Inflammatory macrophage treated with lipopolysaccharide for 1 hour (primary cell): ENCODE measurements around the gene ANKRD65.
"Not testable (repeated sequence)": the region's sequence is repeated elsewhere in the genome, so short reads cannot be mapped to it uniquely, and the experiment has no call there.

Experiments used
- DNase-seq, 2 donors: peaks; one replicate each; pipeline ENCODE4 v3.0.0-alpha.2; 2020 to 2022

The ANKRD65 gene

GRCh38 chr1:1421147-1421906, at the start of gene ANKRD65:
ANKRD65 (minus strand) TSS chr1:1421276; CDS start chr1:1421005, 271 bp downstream.
- DNase-seq = no peak

GRCh38 chr1:1468196-1468985, 47.3 kb upstream of the ANKRD65 start:
- not testable (repeated sequence) for DNase-seq

GRCh38 chr1:1463312-1463711, 42.2 kb upstream of the ANKRD65 start:
- no peak for DNase-seq

- DNase-seq = no peak
Measured at GRCh38 chr1:1462318-1462966, 41.4 kb upstream of the ANKRD65 start.

GRCh38 chr1:1461721-1462317, 40.7 kb upstream of the ANKRD65 start:
- DNase-seq = no peak

GRCh38 chr1:1460540-1461130, 39.6 kb upstream of the ANKRD65 start:
- DNase-seq = no peak

- not testable (repeated sequence) for DNase-seq
Measured at GRCh38 chr1:1459711-1460110, 38.6 kb upstream of the ANKRD65 start.

GRCh38 chr1:1459156-1459555, 38.1 kb upstream of the ANKRD65 start:
- DNase-seq = not testable (repeated sequence)

- DNase-seq = not testable (repeated sequence)
Measured at GRCh38 chr1:1456683-1457255, 35.7 kb upstream of the ANKRD65 start.

- not testable (repeated sequence) for DNase-seq
Measured at GRCh38 chr1:1455934-1456333, 34.9 kb upstream of the ANKRD65 start.

GRCh38 chr1:1455366-1455884, 34.3 kb upstream of the ANKRD65 start:
- DNase-seq = no peak

- not testable (repeated sequence) for DNase-seq
Measured at GRCh38 chr1:1454286-1455056, 33.4 kb upstream of the ANKRD65 start.

GRCh38 chr1:1452882-1453281, 31.8 kb upstream of the ANKRD65 start:
- DNase-seq = no peak

- DNase-seq = not testable (repeated sequence)
Measured at GRCh38 chr1:1452365-1452739, 31.3 kb upstream of the ANKRD65 start.

- no peak for DNase-seq
Measured at GRCh38 chr1:1451696-1452364, 30.8 kb upstream of the ANKRD65 start.

- DNase-seq = not testable (repeated sequence)
Measured at GRCh38 chr1:1450616-1451015, 29.5 kb upstream of the ANKRD65 start.

- no peak for DNase-seq
Measured at GRCh38 chr1:1449099-1449739, 28.1 kb upstream of the ANKRD65 start, which contains the start of gene ATAD3C. ATAD3C (plus strand) TSS chr1:1449689; CDS start chr1:1450684, 995 bp downstream.

- not testable (repeated sequence) for DNase-seq
Measured at GRCh38 chr1:1446631-1447030, 25.6 kb upstream of the ANKRD65 start.

- no peak for DNase-seq
Measured at GRCh38 chr1:1442069-1442770, 21.1 kb upstream of the ANKRD65 start.
